Measurements from ENCODE around the gene NF2. TPM values are rescaled to one million over a fixed set of nuclear protein-coding genes. Genes with fewer than 3 reads are reported as not detected.

Gene NF2
- total RNA-seq, 1 donor from 2014 or later = 67.9 TPM

GRCh38 chr22:29722587-29722986 is 119.2 kb downstream of the NF2 start:
- DNase-seq (ENCODE audit: extremely low spot score, unreplicated experiment) = no peak
- H3K27me3 Mint-ChIP-seq (ENCODE audit: unreplicated experiment) = peaks cover 30% of the 10 kb centered on the region
- no peaks in the 10 kb centered on the region for H3K9me3 Mint-ChIP-seq (ENCODE audit: unreplicated experiment)
- H3K4me3 Mint-ChIP-seq (ENCODE audit: unreplicated experiment) = no peak overlapping the region
- H3K27ac Mint-ChIP-seq (ENCODE audit: unreplicated experiment) = no peak overlapping the region
- no peak for TF ChIP-seq CTCF (IDR thresholded peaks at IDR 0.05)
- no peaks in the 10 kb centered on the region for H3K4me1 Mint-ChIP-seq (ENCODE audit: unreplicated experiment)
- H3K36me3 Mint-ChIP-seq (ENCODE audit: unreplicated experiment) = no peaks in the 10 kb centered on the region

DNA sequence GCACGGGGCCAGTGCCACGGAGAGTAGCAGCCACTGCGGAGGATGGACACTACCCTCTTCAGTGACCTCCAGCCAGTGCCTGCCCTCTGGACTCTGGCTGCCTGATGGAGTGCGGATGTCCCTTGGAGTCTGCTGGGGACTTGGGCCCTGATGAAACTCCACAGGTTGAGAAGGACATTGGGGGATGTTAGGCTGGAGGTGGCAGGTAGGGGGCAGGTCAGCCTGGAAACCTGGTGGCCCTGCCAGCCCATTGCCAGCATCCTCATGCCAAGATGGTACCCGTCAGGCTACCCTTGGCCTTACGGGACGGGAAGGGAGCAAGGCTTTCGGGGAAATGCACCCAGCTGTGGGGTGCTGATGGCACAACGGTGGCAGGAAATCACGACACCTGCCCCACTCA is 120.3 kb downstream of the NF2 start:
- no peak for DNase-seq (ENCODE audit: extremely low spot score, unreplicated experiment)
- H3K27me3 Mint-ChIP-seq (ENCODE audit: unreplicated experiment) = peaks cover 22% of the 10 kb centered on the region

GRCh38 chr22:29724843-29725242 is 121.4 kb downstream of the NF2 start:
- Mint-ChIP-seq H3K4me3 (ENCODE audit: unreplicated experiment) (no peak overlapping the region), H3K36me3 (ENCODE audit: unreplicated experiment) (no peaks in the 10 kb centered on the region), H3K27ac (ENCODE audit: unreplicated experiment) (no peak overlapping the region), H3K9me3 (ENCODE audit: unreplicated experiment) (no peaks in the 10 kb centered on the region), H3K4me1 (ENCODE audit: unreplicated experiment) (no peaks in the 10 kb centered on the region), H3K27me3 (ENCODE audit: unreplicated experiment) (peaks cover 14% of the 10 kb centered on the region)
- no peak for TF ChIP-seq CTCF (IDR thresholded peaks at IDR 0.05)
- no peak for DNase-seq (ENCODE audit: extremely low spot score, unreplicated experiment)

More for the DNA sequence above, 120.3 kb downstream of the NF2 start:
- H3K9me3 Mint-ChIP-seq (ENCODE audit: unreplicated experiment) = no peaks in the 10 kb centered on the region
- no peaks in the 10 kb centered on the region for H3K36me3 Mint-ChIP-seq (ENCODE audit: unreplicated experiment)
- no peak for TF ChIP-seq CTCF (IDR thresholded peaks at IDR 0.05)
- no peak overlapping the region for H3K27ac Mint-ChIP-seq (ENCODE audit: unreplicated experiment)
- H3K4me1 Mint-ChIP-seq (ENCODE audit: unreplicated experiment) = no peaks in the 10 kb centered on the region
- H3K4me3 Mint-ChIP-seq (ENCODE audit: unreplicated experiment) = no peak overlapping the region

GRCh38 chr22:29726106-29726505 is 122.7 kb downstream of the NF2 start:
- Mint-ChIP-seq H3K27me3 (ENCODE audit: unreplicated experiment) (peaks cover 14% of the 10 kb centered on the region), H3K9me3 (ENCODE audit: unreplicated experiment) (no peaks in the 10 kb centered on the region), H3K27ac (ENCODE audit: unreplicated experiment) (no peak overlapping the region), H3K4me3 (ENCODE audit: unreplicated experiment) (no peak overlapping the region), H3K4me1 (ENCODE audit: unreplicated experiment) (no peaks in the 10 kb centered on the region), H3K36me3 (ENCODE audit: unreplicated experiment) (peaks cover 6% of the 10 kb centered on the region)
- no peak for DNase-seq (ENCODE audit: extremely low spot score, unreplicated experiment)
- no peak for TF ChIP-seq CTCF (IDR thresholded peaks at IDR 0.05)

GRCh38 chr22:29726512-29727130 is 123.2 kb downstream of the NF2 start:
- Mint-ChIP-seq H3K4me3 (ENCODE audit: unreplicated experiment) (no peak overlapping the region), H3K4me1 (ENCODE audit: unreplicated experiment) (no peaks in the 10 kb centered on the region), H3K9me3 (ENCODE audit: unreplicated experiment) (no peaks in the 10 kb centered on the region), H3K27me3 (ENCODE audit: unreplicated experiment) (peaks cover 10% of the 10 kb centered on the region), H3K27ac (ENCODE audit: unreplicated experiment) (no peak overlapping the region), H3K36me3 (ENCODE audit: unreplicated experiment) (peaks cover 6% of the 10 kb centered on the region)
- TF ChIP-seq CTCF (IDR thresholded peaks at IDR 0.05) = no peak
- DNase-seq (ENCODE audit: extremely low spot score, unreplicated experiment) = no peak
